Kidney epithelial cell (primary cell): ENCODE data around the gene PGBD5. TPM values are rescaled to one million over a fixed set of nuclear protein-coding genes. Genes with fewer than 3 reads are reported as not detected.

Source experiments
- DNase-seq: peaks from one replicate; pipeline ENCODE4 v3.0.0-alpha.2; 2010; ENCODE audit warnings: low read depth
- H3K27me3 ChIP-seq: 2 replicates; pipeline ENCODE4 v1.6.0; 2011; ENCODE audit warnings: low read length; ENCODE audit not compliant: control insufficient read depth, insufficient read depth
- H3K36me3 ChIP-seq: 2 replicates; pipeline ENCODE4 v1.5.1; 2011; ENCODE audit warnings: low read length; ENCODE audit not compliant: control insufficient read depth, insufficient read depth
- H3K4me3 ChIP-seq: 2 replicates; pipeline ENCODE4 v1.5.1; 2011; ENCODE audit warnings: low read depth, mild to moderate bottlenecking, control low read depth, low read length
- CTCF ChIP-seq: IDR thresholded peaks from 2 replicates; pipeline ENCODE4 v1.5.1; 2011; ENCODE audit warnings: mild to moderate bottlenecking, moderate library complexity, low read length, control low read depth, inconsistent platforms; ENCODE audit not compliant: insufficient read depth, poor library complexity, severe bottlenecking
- total RNA-seq: library from RNA; depleted of rRNA; stranded (reverse); fragments of >200 nt; gene quantifications from 2 replicates; pipeline ENCODE4 v1.2.3, GENCODE V29; 2015

The PGBD5 gene
- total RNA-seq, 1 donor from 2014 or later = 54.0 TPM

- no peaks in the 10 kb centered on the region for H3K36me3 ChIP-seq
- no peak for TF ChIP-seq CTCF
- no peak for DNase-seq
- H3K4me3 ChIP-seq = no peak overlapping the region
- peaks cover under 1% of the 10 kb centered on the region for H3K27me3 ChIP-seq
Measured at GRCh38 chr1:230321741-230322420, 104.3 kb downstream of the PGBD5 start.

- no peak for DNase-seq
- Histone ChIP-seq H3K27me3 (peaks cover 2% of the 10 kb centered on the region), H3K36me3 (no peaks in the 10 kb centered on the region), H3K4me3 (no peak overlapping the region)
- TF ChIP-seq CTCF = no peak
Measured at GRCh38 chr1:230321341-230321740, 104.8 kb downstream of the PGBD5 start.

- H3K27me3 ChIP-seq = peaks cover 2% of the 10 kb centered on the region
- no peaks in the 10 kb centered on the region for H3K36me3 ChIP-seq
- no peak overlapping the region for H3K4me3 ChIP-seq
- no peak for DNase-seq
- TF ChIP-seq CTCF = no peak
Measured at GRCh38 chr1:230320804-230321203, 105.3 kb downstream of the PGBD5 start.

- peaks cover 5% of the 10 kb centered on the region for H3K27me3 ChIP-seq
- no peak overlapping the region for H3K4me3 ChIP-seq
- no peak for DNase-seq
- no peak for TF ChIP-seq CTCF
- H3K36me3 ChIP-seq = no peaks in the 10 kb centered on the region
Measured at GRCh38 chr1:230319014-230319747, 107.0 kb downstream of the PGBD5 start.

GRCh38 chr1:230317823-230318819 lies 108.0 kb downstream of the PGBD5 start:
- no peak overlapping the region for H3K4me3 ChIP-seq
- H3K36me3 ChIP-seq = no peaks in the 10 kb centered on the region
- peaks cover 5% of the 10 kb centered on the region for H3K27me3 ChIP-seq
- DNase-seq = no peak
- no peak for TF ChIP-seq CTCF
